ENCODE measurements around the gene PCBD2.
"Not testable (repeated sequence)": the region's sequence is repeated elsewhere in the genome, so short reads cannot be mapped to it uniquely, and the experiment has no call there.

Gene PCBD2

DNA sequence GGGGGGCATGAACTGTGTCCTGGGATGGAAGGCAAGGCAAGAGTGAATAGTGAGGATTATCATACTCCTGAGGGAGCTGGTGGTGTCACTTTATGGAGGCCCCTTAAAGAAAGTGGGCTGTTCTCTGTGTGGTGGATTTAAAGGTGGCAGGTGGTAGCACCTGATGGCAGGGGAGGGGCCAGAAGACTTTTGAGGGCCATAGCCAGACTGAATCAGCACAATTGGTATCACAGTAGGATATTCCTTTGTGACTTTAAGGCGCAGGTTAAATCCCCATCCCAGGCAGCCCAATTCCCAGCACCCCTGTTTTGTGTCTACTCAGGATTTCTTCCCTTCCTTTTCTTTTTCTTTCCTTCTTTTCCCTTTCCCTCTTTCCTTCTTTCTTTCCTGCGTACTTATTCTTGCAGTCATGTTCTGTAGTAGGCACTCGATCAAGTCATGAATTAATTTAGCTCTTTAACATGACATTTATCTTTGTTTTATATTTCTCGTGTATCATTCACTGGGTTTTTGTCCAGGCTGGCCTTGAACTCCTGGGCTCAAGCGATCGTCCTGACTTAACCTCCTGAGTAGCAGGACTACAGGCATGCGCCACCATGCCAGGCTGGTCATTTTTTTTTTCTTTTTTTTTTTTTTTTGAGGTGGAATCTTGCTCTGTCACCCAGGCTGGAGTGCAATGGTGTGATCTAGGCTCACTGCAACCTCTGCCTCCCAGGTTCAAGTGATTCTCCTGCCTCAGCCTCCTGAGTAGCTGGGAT lies 11.0 kb upstream of the PCBD2 start:
- H3K27me3 ChIP-seq = no peaks in the 10 kb centered on the region
- peaks cover 69 to 100% (median 86%) of the 10 kb centered on the region in 11 experiments for H3K36me3 ChIP-seq
- peaks cover 11 to 32% (median 28%) of the 10 kb centered on the region in 11 experiments; a peak in 20 of 22 replicates for H3K9me3 ChIP-seq (replicated peaks in 1 of 11)
- H3K4me2 ChIP-seq = no peak overlapping the region
- no peaks in the 10 kb centered on the region for H3K4me1 ChIP-seq
- H3K9ac ChIP-seq = no peak overlapping the region
- no peak overlapping the region for H3K4me3 ChIP-seq
- no peak for TF ChIP-seq Cebpa-rat (IDR thresholded peaks at IDR 0.05)
- H3K27ac ChIP-seq = no peak overlapping the region
- H4K20me1 ChIP-seq = peaks cover 0 to 10% (median 0%) of the 10 kb centered on the region in 11 experiments; a peak in 3 of 22 replicates

DNA sequence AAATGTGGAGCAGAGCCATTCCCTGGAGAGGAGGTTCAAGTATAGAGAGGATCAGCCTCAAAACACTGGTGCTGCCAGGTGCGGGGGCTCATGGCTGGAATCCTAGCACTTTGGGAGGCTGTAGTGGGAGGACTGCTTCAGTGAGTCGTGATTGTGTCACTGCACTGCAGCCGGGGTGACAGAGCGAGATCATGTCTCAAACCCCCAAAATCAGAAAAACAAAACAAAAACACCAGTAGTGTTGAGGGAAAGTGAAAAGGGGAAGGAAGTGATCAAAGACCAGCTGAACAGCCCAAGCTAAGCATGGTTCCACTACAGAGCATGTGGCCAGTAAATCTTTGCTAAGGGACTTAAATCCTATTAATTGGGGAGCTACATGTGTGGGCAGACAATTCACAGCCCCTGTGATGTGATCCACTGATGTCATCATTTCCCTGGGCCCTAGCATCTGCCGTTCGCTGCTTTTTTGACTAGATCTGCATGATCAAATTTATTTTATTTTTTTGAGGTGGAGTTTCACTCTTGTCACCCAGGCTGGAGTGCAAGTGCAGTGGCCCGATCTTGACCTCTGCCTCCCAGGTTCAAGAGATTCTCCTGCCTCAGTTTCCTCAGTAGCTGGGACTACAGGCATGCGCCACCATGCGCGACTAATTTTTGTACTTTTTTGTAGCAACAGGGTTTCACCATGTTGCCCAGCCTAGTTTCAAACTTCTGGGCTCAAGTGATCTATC lies 2.7 kb upstream of the PCBD2 start:
- Histone ChIP-seq H3K27me3 (no peaks in the 10 kb centered on the region), H3K27ac (peak overlapping the region; percentile 66 to 99 (median 97)), H3K9me3 (replicated peaks in 1 of 11) (no peaks in the 10 kb centered on the region), H3K4me3 (peak overlapping the region in 4 of 10 experiments; percentile 10 to 33 (median 26); a peak in 3 of 20 replicates), H3K4me2 (peak overlapping the region; percentile 62 to 92 (median 77)), H4K20me1 (no peaks in the 10 kb centered on the region; a peak in 1 of 22 replicates), H3K9ac (peak overlapping the region; percentile 49 to 75 (median 64); a peak in 21 of 22 replicates), H3K36me3 (peaks cover 10 to 48% (median 33%) of the 10 kb centered on the region in 11 experiments; a peak in 21 of 22 replicates), H3K4me1 (peaks cover 38 to 47% (median 45%) of the 10 kb centered on the region in 10 experiments)
- TF ChIP-seq Cebpa-rat (IDR thresholded peaks at IDR 0.05) = no peak; a peak in 1 of 22 replicates

DNA sequence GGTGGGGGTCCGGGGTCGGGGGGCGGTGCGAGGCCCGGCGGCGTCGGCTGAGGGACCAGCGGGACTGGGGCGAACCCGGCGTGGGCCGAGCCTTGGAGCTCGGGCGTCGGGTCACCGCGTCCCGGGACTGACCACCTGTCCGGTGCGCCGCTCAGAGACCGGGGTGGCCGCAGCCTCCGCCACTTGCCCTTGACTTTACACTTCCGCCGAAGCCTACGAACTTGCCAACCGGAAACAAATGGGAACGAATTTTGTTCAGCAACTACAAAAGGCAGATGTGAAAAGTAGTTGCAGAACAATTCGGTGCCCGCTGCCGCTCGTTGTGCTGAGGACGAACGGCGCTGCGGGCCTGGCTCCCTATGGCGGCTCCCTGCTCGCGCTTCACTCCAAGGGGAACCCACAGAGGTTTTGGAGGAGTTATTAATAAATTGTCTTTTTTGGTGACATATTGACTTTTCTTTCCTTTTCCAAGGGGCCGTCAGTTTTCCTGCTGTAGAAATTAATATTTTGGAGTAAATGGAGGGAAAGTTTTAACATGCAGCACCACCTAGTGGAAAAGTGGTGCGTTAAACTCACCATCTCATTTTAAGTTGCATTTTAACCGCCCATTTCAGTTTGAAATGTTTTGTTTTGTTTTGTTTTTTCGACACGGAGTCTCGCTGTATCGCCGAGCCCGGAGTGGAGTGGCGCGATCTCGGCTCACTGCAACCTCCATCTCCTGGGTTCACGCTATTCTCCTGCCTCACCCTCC lies 490 bp downstream of the PCBD2 start:
- peak overlapping the region; percentile 97 to 99 (median 98) for H3K27ac ChIP-seq
- peak overlapping the region; percentile 96 to 99 (median 98) for H3K9ac ChIP-seq
- H3K4me2 ChIP-seq = peak overlapping the region; percentile 62 to 90 (median 77)
- peak overlapping the region; percentile 68 to 89 (median 76) for H3K4me3 ChIP-seq
- H3K27me3 ChIP-seq = no peaks in the 10 kb centered on the region
- H3K9me3 ChIP-seq (replicated peaks in 1 of 11) = no peaks in the 10 kb centered on the region
- peaks cover 38 to 54% (median 47%) of the 10 kb centered on the region in 10 experiments for H3K4me1 ChIP-seq
- TF ChIP-seq Cebpa-rat (IDR thresholded peaks at IDR 0.05) = no peak
- H3K36me3 ChIP-seq = peaks cover 4 to 36% (median 22%) of the 10 kb centered on the region in 11 experiments; a peak in 21 of 22 replicates
- H4K20me1 ChIP-seq = peaks cover 0 to 5% (median 0%) of the 10 kb centered on the region in 11 experiments; a peak in 2 of 22 replicates

DNA sequence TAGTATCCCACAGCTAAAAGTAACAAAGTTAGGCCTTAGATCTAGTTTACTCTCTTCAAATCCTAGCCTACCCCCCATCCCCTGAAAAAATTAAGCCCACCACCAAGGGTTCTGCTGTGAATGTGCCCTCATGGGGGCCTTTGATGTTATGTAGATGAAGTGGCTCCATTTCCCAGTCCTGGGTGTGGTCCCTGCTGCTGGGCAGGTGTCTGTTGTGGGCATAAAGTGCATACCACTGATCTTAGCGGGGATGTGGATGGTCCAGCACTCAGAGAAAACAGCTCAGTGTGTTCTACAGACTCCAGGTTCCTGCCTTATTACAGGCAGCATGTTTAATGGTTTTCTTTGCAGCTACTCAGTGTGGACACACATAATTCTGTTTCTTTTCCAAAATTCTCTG lies 1.9 kb downstream of the PCBD2 start:
- H3K4me2 ChIP-seq = peak overlapping the region in 10 of 11 experiments; percentile 62 to 83 (median 77); a peak in 18 of 22 replicates
- no peaks in the 10 kb centered on the region for H3K9me3 ChIP-seq (replicated peaks in 1 of 11)
- H3K27ac ChIP-seq = peak overlapping the region in 9 of 11 experiments; percentile 97 to 99 (median 98); a peak in 10 of 22 replicates
- 0 out of 20 replicates have a peak overlapping the region, but pooled peaks of 1 of the 10 experiments have one; percentile 76 for H3K4me3 ChIP-seq
- TF ChIP-seq Cebpa-rat (IDR thresholded peaks at IDR 0.05) = no peak
- H3K4me1 ChIP-seq = peaks cover 33 to 47% (median 40%) of the 10 kb centered on the region in 10 experiments
- H3K27me3 ChIP-seq = no peaks in the 10 kb centered on the region
- H3K9ac ChIP-seq = peak overlapping the region in 9 of 11 experiments; percentile 96 to 99 (median 98); a peak in 15 of 22 replicates
- peaks cover 0 to 44% (median 32%) of the 10 kb centered on the region in 11 experiments for H3K36me3 ChIP-seq
- peaks cover 0 to 9% (median 0%) of the 10 kb centered on the region in 11 experiments; a peak in 3 of 22 replicates for H4K20me1 ChIP-seq

DNA sequence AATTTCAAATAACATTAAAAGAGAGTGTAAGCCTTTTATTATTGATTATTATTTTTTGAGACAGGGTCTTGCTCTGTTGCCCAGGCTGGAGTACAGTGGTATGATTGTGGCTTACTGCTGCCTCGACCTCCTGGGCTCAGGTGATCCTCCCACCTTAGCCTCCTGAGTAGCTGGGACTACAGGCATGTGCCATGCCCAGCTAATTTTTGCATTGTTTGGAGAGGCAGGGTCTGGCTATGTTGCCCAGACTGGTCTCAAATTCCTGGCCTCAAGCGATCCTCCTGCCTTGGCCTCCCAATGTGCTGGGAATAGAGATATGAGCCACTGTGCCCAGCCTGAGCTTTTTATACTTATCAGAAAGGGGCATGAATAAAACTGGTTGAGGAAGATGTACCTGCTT lies 5.8 kb downstream of the PCBD2 start:
- not testable (repeated sequence) for H3K9me3 ChIP-seq (replicated peaks in 1 of 11); H3K4me3 ChIP-seq; H3K27me3 ChIP-seq; H3K9ac ChIP-seq; H3K27ac ChIP-seq; H3K4me2 ChIP-seq
- H4K20me1 ChIP-seq = peaks cover 0 to 23% (median 0%) of the 10 kb centered on the region in 11 experiments; a peak in 6 of 22 replicates
- H3K36me3 ChIP-seq = peaks cover 0 to 84% (median 70%) of the 10 kb centered on the region in 11 experiments
- H3K4me1 ChIP-seq = peaks cover 10 to 22% (median 15%) of the 10 kb centered on the region in 10 experiments

DNA sequence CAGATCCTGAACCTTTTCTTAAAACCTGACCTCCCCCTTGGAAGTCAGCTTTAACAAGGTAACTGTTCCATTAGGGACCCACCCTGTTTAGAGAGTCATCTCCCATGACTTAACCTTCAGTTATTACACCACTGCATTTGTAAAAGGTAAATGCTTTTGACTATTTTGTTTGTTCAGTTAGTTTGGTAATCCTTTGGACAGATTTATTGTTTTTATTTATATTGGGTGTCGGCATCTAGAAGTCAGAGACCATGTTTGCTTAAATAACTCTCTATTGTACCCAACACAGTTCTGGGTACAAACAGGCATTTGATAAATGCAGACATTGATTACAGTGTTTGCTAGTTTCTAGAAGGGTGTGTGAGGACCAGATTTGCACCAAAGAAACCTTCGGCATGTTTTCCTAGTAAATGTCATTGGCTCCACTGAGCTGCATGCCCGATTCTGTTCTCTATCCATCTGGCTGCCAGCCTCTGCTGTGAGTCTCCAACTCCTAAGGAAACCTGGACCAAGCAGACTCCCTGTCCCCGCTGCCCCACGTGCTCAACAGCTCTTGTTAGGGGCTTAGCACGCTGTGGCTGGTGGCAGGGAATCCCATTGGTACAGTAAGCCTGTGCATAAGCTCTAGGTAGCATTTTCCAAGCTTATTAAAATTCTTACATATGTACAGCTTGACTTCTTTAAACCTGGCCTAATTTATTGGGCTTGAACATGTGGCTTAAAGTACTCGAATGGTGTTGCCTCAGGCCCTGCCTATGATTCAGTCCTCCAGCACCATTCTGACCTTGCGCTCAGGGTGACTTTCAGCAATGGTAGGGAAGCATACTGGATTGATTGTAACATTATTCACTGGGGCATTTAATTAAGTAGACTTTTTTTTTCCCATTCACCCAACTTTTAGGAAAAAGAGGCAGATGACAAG lies 6.6 kb downstream of the PCBD2 start:
- Histone ChIP-seq H3K9ac (no peak overlapping the region), H3K4me1 (peaks cover 4 to 14% (median 9%) of the 10 kb centered on the region in 10 experiments; a peak in 19 of 20 replicates), H3K27me3 (no peaks in the 10 kb centered on the region), H3K9me3 (replicated peaks in 1 of 11) (no peaks in the 10 kb centered on the region), H3K27ac (no peak overlapping the region), H3K4me2 (no peak overlapping the region), H3K4me3 (no peak overlapping the region), H4K20me1 (peaks cover 0 to 23% (median 0%) of the 10 kb centered on the region in 11 experiments; a peak in 6 of 22 replicates), H3K36me3 (peaks cover 0 to 88% (median 75%) of the 10 kb centered on the region in 11 experiments)
- no peak for TF ChIP-seq Cebpa-rat (IDR thresholded peaks at IDR 0.05)

DNA sequence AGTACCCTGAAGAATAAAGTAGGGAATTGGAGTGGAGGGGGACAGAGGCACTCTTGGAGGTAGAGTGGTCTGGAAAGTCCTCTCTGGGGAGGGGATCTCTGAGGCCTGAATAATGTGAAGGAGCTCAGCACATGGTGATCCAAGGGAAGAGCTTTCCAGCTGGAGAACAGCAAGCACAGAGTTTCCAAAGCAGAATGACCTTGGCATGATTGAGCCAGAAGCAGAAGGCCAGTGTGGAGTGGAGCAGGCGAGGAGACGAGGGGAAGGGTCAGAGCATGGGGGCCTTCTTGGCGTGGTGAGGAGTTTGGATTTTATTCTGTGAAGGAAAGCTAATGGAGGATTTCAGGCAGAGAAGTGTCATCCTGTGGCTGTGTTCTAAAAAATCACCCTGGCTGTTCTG lies 8.3 kb downstream of the PCBD2 start:
- Histone ChIP-seq H3K9ac (no peak overlapping the region), H3K9me3 (replicated peaks in 1 of 11) (no peaks in the 10 kb centered on the region), H3K27me3 (no peaks in the 10 kb centered on the region), H3K4me2 (no peak overlapping the region), H3K36me3 (peaks cover 0 to 97% (median 88%) of the 10 kb centered on the region in 11 experiments), H4K20me1 (peaks cover 0 to 38% (median 0%) of the 10 kb centered on the region in 11 experiments; a peak in 8 of 22 replicates), H3K27ac (no peak overlapping the region), H3K4me1 (no peaks in the 10 kb centered on the region; a peak in 1 of 20 replicates), H3K4me3 (no peak overlapping the region)
- TF ChIP-seq Cebpa-rat (IDR thresholded peaks at IDR 0.05) = no peak
